ENCODE results near the gene GNAL. TPM values are rescaled to one million over a fixed set of nuclear protein-coding genes. Genes with fewer than 3 reads are reported as not detected.
A peak's percentile ranks its signal among the peaks of the same experiment; 100 is the strongest.
"Not testable (repeated sequence)": the region's sequence is repeated elsewhere in the genome, so short reads cannot be mapped to it uniquely, and the experiment has no call there.

GNAL gene
- total RNA-seq, result 9.6 and 14.7 TPM in 2 replicates

DNA sequence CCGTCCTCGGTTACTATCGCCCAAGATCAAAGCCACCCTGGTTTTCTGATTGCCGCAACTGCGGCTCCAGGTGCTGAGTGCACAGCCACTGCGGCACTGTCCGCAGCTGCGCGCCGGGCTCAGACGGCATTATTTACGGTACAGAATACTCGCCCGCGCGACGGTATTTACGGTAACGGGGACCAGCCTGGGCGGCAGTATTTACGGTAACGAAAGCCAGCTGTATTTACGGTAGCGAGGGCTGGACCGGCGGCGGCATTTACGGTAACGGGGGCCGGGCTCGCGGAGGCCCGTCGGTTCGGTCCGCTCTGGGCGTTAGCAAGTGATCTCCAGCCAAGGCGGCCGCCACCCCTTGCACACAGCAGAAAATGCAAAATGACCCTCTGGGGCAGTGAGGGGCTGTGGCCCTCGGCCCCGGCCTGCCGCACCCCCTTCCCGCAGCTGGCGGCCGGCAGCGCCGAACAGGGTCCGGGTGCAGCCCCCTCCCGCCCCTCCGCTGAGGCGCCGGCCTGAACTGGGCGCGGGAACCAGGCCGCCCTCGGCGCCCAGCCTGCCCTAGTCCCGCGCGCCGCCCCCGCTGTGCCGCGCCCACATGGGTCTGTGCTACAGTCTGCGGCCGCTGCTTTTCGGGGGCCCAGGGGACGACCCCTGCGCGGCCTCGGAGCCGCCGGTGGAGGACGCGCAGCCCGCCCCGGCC, at the start of gene GNAL:
Gene GNAL (plus strand): TSS at position 293 of the 697 bp plus-strand sequence. CDS start 300 bp downstream, at position 593.
- H3K4me3 ChIP-seq (ENCODE audit: low read depth, low read length), result peak within 1 kb of the TSS; percentile 37
- H3K27me3 ChIP-seq (ENCODE audit: control insufficient read depth, insufficient read depth, low read length), result peaks cover 4% of the 10 kb centered on the region
- peak; percentile 16 for DNase-seq (ENCODE audit: low read depth)
- H3K36me3 ChIP-seq (ENCODE audit: control insufficient read depth, insufficient read depth, low read length), result no peaks in the 10 kb centered on the region
- TF ChIP-seq, protein P1, sequence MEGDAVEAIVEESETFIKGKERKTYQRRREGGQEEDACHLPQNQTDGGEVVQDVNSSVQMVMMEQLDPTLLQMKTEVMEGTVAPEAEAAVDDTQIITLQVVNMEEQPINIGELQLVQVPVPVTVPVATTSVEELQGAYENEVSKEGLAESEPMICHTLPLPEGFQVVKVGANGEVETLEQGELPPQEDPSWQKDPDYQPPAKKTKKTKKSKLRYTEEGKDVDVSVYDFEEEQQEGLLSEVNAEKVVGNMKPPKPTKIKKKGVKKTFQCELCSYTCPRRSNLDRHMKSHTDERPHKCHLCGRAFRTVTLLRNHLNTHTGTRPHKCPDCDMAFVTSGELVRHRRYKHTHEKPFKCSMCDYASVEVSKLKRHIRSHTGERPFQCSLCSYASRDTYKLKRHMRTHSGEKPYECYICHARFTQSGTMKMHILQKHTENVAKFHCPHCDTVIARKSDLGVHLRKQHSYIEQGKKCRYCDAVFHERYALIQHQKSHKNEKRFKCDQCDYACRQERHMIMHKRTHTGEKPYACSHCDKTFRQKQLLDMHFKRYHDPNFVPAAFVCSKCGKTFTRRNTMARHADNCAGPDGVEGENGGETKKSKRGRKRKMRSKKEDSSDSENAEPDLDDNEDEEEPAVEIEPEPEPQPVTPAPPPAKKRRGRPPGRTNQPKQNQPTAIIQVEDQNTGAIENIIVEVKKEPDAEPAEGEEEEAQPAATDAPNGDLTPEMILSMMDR (IDR thresholded peaks at IDR 0.05; ENCODE audit: insufficient read depth, low read length, poor library complexity, severe bottlenecking), result no peak

DNA sequence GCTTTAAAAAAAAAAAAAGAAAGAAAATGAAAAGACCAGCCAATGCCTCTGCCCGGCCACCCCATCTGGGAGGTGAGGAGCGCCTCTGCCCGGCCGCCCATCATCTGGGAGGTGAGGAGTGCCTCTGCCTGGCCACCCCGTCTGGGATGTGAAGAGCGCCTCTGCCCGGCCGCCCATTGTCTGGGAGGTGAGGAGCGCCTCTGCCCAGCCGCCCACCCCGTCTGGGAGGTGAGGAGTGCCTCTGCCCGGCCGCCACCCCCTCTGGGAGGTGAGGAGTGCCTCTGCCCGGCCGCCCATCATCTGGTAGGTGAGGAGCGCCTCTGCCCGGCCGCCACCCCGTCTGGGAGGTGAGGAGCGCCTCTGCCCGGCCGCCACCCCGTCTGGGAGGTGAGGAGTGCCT, 41.8 kb upstream of the GNAL start:
- not testable (repeated sequence) for H3K36me3 ChIP-seq (ENCODE audit: control insufficient read depth, insufficient read depth, low read length); H3K27me3 ChIP-seq (ENCODE audit: control insufficient read depth, insufficient read depth, low read length); DNase-seq (ENCODE audit: low read depth); H3K4me3 ChIP-seq (ENCODE audit: low read depth, low read length)

DNA sequence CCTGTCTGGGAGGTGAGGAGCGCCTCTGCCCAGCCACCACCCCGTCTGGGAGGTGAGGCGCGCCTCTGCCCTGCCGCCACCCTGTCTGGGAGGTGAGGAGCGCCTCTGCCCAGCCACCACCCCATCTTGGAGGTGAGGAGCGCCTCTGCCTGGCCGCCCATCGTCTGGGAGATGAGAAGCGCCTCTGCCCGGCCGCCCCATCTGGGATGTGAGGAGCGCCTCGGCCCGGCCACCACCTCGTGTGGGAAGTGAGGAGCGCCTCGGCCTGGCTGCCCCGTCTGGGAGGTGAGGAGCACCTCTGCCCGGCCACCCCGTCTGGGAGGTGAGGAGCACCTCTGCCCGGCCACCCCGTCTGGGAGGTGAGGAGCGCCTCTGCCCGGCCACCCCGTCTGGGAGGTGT, 41.3 kb upstream of the GNAL start:
- not testable (repeated sequence) for H3K36me3 ChIP-seq (ENCODE audit: control insufficient read depth, insufficient read depth, low read length); H3K4me3 ChIP-seq (ENCODE audit: low read depth, low read length); DNase-seq (ENCODE audit: low read depth); H3K27me3 ChIP-seq (ENCODE audit: control insufficient read depth, insufficient read depth, low read length)

DNA sequence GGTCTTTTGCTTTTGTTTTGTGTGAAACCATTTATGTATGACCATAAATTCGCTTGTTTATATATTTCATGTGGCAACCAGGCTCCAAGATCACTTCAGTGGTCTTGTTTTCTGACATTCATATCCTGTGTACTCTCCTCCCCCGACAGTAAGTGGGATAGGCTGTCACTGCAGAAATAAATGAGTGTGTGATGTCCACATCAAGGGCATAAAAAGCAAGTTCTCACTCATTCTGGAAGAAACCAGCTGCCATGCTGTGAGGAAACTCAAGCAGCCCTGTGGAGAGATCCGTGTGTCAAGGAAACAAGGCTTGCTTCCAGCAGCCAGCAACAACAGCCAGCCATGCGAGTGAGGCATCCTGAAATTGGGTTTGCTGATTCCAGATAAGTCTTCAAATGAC, 39.2 kb upstream of the GNAL start:
- H3K27me3 ChIP-seq (ENCODE audit: control insufficient read depth, insufficient read depth, low read length), result peaks cover 5% of the 10 kb centered on the region
- no peak overlapping the region for H3K4me3 ChIP-seq (ENCODE audit: low read depth, low read length)
- DNase-seq (ENCODE audit: low read depth), result no peak
- no peaks in the 10 kb centered on the region for H3K36me3 ChIP-seq (ENCODE audit: control insufficient read depth, insufficient read depth, low read length)
- TF ChIP-seq, protein P1 (IDR thresholded peaks at IDR 0.05; ENCODE audit: insufficient read depth, low read length, poor library complexity, severe bottlenecking), result no peak

DNA sequence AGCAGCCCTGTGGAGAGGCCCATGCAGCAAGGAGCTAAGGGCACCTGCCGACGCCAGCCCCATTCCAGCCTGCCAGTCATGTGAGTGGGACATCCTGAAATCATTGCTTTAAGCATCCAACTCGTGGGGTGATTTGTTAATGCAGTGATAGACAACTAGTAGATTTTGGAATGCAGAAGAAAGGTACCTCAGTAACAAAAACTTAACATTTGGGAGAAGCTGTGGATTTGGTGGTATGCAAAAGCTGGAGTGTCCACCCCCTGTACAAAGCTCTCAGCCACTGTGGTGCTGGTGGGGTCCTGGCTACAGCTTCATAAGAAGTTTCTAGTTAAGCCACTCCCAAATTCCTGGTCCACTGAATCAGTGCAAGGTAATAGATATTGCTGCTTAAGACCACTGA, 37.2 kb upstream of the GNAL start:
- no peak overlapping the region for H3K4me3 ChIP-seq (ENCODE audit: low read depth, low read length)
- peaks cover 5% of the 10 kb centered on the region for H3K27me3 ChIP-seq (ENCODE audit: control insufficient read depth, insufficient read depth, low read length)
- TF ChIP-seq, protein P1 (IDR thresholded peaks at IDR 0.05; ENCODE audit: insufficient read depth, low read length, poor library complexity, severe bottlenecking), result no peak
- DNase-seq (ENCODE audit: low read depth), result no peak
- H3K36me3 ChIP-seq (ENCODE audit: control insufficient read depth, insufficient read depth, low read length), result no peaks in the 10 kb centered on the region

DNA sequence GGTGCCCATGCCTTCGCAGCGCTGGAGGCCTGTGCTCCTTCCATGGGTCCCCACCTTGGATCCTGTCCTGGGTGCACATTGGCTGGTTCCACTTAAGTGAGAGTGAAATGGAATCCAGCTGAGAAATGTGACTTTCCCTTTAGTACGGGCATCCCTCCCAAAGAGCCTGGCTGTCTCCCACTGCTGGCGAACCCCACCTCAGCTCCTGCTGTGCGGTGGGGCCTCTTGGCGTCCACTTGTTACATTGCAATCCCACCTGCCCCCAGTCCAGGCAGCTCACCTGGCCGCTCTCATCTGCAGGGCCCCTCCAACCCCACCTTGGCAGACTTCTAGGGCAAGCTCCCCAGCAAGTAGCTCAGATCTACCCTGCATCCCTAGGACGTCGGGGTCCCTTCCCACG, 35.5 kb upstream of the GNAL start:
- TF ChIP-seq, protein P1 (IDR thresholded peaks at IDR 0.05; ENCODE audit: insufficient read depth, low read length, poor library complexity, severe bottlenecking), result no peak
- DNase-seq (ENCODE audit: low read depth), result no peak

More for the DNA sequence above, 35.5 kb upstream of the GNAL start:
- Histone ChIP-seq H3K36me3 (ENCODE audit: control insufficient read depth, insufficient read depth, low read length) (no peaks in the 10 kb centered on the region), H3K4me3 (ENCODE audit: low read depth, low read length) (no peak overlapping the region), H3K27me3 (ENCODE audit: control insufficient read depth, insufficient read depth, low read length) (peaks cover 7% of the 10 kb centered on the region)

Data from kidney epithelial cell (primary cell).